Fibroblast of the conjunctiva (primary cell): ENCODE measurements around the gene SON.

Experiments used
- DNase-seq: peaks from one replicate; pipeline ENCODE4 v3.0.0-alpha.2; 2010; ENCODE audit warnings: low read depth

SON gene

GRCh38 chr21:33543505-33544129 lies 779 bp downstream of the SON start:
- DNase-seq, result peak; percentile 16

DNA sequence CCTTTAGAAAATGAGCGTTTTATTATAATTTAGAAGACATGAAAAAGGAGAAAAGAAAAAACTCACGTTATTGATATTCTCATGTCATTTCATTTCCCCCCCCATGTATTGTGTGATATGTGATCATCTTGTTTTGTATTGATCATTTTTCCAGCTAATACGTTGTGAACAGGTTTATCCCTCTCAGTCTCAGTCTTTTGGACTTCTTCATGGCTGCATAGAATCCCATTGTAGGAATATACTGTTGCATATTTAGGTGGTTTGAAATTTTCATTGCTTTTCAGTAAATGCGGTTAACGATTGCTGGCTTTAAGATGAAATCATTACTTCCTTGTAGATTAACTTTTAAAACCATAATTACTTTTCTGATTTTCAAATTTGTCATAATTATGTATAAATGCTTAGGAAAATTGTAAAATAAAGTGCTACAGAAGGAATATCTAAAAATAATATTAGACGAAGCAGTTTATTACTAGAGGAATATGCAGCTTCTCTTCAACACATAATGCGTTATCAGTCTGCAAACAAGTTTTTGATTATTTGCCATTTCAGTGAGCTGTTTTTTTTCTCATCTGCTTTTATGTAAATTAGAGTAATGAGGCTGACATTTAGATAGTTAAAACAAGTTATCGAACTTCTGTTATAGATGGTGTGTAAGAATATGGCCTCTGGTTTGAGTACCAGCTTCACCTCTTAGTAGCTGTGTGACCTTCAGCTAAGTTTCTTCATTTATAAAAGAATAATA lies 1.8 kb downstream of the SON start:
- no peak for DNase-seq

DNA sequence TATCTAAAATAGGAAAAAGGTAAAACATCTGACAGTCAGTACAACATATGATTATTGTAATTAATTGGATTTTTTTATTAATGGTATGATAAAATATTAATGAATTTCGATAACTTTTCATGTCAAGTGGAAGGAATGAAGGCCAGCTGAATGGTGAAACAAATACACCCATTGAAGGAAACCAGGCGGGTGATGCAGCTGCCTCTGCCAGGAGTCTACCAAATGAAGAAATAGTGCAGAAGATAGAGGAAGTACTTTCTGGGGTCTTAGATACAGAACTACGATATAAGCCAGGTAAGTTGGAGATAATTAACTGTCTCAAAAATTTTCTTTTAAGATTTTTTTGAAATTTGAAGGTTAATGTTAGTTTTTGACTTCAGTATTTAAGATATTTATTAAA lies 3.2 kb downstream of the SON start:
- no peak for DNase-seq

- no peak for DNase-seq
Measured at GRCh38 chr21:33549848-33550771, 7.3 kb downstream of the SON start.

- DNase-seq, result no peak
Measured at GRCh38 chr21:33550772-33551660, 8.2 kb downstream of the SON start.

DNA sequence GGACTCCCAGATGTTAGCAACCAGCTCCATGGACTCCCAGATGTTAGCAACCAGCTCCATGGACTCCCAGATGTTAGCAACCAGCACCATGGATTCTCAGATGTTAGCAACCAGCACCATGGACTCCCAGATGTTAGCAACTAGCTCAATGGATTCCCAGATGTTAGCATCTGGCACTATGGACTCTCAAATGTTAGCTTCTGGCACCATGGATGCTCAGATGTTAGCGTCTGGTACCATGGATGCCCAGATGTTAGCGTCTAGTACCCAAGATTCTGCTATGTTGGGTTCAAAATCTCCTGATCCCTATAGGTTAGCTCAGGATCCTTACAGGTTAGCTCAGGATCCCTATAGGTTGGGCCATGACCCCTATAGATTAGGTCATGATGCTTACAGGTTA lies 8.8 kb downstream of the SON start:
- no peak for DNase-seq

GRCh38 chr21:33552093-33552998 lies 9.5 kb downstream of the SON start:
- DNase-seq, result no peak

- no peak for DNase-seq
Measured at GRCh38 chr21:33552999-33553598, 10.3 kb downstream of the SON start.

DNA sequence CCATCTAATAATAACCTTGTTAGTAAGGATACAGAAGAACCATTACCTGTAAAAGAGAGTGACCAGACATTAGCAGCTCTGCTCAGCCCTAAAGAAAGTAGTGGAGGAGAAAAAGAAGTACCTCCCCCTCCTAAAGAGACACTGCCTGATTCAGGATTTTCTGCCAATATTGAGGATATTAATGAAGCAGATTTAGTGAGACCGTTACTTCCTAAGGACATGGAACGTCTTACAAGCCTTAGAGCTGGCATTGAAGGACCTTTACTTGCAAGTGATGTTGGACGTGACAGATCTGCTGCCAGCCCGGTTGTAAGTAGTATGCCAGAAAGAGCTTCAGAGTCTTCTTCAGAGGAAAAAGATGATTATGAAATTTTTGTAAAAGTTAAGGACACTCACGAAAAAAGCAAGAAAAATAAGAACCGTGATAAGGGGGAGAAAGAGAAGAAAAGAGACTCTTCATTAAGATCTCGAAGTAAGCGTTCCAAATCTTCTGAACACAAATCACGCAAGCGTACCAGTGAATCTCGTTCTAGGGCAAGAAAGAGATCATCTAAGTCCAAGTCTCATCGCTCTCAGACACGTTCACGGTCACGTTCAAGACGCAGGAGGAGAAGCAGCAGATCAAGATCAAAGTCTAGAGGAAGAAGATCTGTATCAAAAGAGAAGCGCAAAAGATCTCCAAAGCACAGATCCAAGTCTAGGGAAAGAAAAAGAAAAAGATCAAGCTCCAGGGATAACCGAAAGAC lies 11.6 kb downstream of the SON start:
- DNase-seq, result no peak

DNA sequence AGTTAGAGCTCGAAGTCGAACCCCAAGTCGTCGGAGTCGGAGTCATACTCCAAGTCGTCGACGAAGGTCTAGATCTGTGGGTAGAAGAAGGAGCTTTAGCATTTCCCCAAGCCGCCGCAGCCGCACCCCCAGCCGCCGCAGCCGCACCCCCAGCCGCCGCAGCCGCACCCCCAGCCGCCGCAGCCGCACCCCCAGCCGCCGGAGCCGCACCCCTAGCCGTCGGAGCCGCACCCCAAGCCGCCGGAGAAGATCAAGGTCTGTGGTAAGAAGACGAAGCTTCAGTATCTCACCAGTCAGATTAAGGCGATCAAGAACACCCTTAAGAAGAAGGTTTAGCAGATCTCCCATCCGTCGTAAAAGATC lies 12.1 kb downstream of the SON start:
- DNase-seq, result no peak

GRCh38 chr21:33557447-33557846 lies 14.6 kb downstream of the SON start:
- no peak for DNase-seq

DNA sequence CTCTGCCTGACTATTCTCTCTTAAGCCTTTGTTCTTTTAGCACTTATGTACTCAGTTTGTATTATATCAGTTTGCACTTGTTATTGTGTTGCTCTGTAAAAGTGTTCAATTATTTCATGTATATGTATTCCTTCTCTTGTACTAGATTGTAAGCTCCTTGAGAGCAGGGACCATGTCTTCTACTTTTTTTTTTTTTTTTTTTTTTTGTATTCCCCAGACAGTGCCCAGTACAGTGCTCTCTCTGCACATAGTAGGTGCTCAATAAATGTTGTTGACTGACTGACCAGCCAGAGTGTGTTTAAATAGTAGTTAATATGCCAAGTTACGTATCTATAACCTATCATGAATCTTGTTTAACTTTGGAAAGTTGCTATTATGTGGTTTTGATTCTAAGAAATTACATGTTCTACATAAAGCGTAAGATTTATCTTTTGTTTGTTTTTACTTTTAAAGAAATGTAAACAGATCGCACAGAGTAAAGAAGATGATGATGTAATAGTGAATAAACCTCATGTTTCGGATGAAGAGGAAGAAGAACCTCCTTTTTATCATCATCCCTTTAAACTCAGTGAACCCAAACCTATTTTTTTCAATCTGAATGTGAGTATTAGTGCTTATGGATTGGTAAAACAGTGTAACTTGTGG lies 16.1 kb downstream of the SON start:
- DNase-seq, result no peak

DNA sequence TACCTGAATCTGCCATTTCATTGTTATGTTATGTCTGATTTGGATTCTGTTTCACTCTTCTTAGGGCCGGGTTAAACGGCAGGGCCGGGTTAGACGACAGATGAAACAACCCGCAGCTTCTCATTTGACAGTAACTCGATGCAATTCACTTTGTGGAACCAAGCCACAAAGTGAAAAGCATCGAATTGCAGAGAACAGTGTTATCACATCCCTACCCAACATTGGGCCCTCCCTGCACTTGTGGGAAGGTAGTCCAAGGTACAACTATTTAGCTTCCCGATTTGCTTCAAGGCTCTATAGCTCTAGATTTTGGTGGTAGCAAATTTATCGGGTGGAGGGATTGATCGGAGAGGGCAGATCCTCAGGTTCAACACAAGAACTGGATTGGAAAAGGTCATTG lies 17.0 kb downstream of the SON start:
- DNase-seq, result no peak

DNA sequence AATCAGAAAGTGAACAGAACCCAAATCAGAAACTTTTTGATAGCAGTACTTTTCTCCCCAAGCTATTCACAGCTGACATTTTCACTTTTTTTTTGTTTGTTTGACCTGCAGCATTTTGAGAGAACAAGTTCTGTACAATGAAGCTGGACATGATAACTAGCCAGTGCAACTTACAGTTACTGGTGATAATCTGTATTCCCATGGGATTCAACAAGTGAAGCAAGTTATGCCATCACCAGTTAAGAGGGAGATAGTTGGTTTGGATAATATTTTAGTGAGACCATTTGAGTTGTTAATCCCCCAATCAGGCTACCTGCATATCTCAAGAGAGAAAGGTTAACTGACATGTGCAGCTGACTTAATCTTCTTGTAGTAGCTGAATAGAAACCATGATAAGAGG lies 18.1 kb downstream of the SON start:
- DNase-seq, result no peak

- no peak for DNase-seq
Measured at GRCh38 chr21:33561373-33561772, 18.5 kb downstream of the SON start.

GRCh38 chr21:33562389-33562788 lies 19.6 kb downstream of the SON start:
- DNase-seq, result no peak

DNA sequence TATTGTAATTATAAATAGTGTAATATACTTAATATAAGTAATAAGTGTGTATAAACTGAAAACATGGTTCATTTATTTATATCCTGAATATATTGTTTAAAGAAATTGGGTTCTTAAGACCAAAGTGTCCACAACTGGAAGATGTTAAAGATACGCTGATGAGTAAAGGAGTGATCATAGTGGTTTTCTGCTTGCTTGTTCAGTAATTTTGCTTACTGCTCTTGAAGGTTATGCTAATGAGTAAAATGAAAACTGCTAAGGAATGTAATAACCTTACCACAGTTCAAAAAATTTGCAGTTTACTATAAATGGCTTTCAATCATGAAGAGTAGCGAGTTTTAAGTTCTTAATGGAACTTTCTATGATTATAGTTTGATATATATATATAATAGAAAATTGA lies 23.7 kb downstream of the SON start:
- no peak for DNase-seq

DNA sequence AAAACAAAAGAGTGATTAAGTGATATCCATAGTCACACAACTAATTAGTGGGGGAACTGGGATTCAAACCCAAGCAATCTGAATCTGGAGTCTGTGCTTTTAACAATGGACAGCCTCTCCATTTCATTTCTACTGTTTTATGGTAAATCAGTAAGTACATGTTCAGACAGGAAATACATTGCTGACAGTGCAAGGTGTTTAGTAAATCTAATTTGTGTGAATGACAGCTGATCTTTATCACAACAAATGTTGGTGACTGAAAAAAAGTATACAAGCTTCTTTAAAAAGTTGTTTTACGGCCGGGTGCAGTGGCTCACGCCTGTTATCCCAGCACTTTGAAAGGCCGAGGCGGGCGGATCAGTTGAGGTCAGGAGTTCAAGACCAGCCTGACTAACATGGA lies 25.1 kb downstream of the SON start:
- DNase-seq, result no peak

DNA sequence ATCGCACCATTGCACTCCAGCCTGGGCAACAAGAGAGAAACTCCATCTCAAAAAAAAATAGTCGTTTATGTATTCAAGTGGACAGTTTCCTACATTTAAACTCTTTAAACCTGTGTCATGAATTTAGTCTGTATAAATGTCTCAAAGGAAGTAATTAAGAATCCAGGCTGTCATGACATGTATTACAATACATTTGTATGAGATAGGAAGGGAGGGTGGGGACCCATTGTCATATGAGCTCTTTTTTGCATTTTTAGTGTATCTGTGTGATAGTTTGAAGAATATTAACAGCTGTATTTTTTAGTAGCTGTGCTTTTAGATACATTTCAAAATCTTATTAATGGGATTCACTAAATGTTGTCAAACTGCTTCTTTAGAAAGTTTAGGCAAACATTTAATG lies 25.6 kb downstream of the SON start:
- DNase-seq, result no peak
